Hepatic stellate cell (primary cell): Measurements from ENCODE around the gene ZNF700.
"Not testable (repeated sequence)": the region's sequence is repeated elsewhere in the genome, so short reads cannot be mapped to it uniquely, and the experiment has no call there.

Experiments
- DNase-seq: peaks from one replicate; pipeline ENCODE4 v3.0.0; 2011; ENCODE audit warnings: low spot score

ZNF700 gene

GRCh38 chr19:11989112-11989456 is 64.2 kb downstream of the ZNF700 start:
- DNase-seq = no peak

- DNase-seq = not testable (repeated sequence)
Measured at GRCh38 chr19:11991921-11992320, 67.0 kb downstream of the ZNF700 start.

- DNase-seq = peak; percentile 65
Measured at GRCh38 chr19:11995174-11995573, 70.3 kb downstream of the ZNF700 start.
